B cell (primary cell): ENCODE measurements around the gene B9D2. TPM values are rescaled to one million over a fixed set of nuclear protein-coding genes. Genes with fewer than 3 reads are reported as not detected.

Experiments used
- ATAC-seq: fragments of 200-7000 bp; cut with Tn5 transposase; one replicate; pipeline ENCODE4 v1.10.0; 2021; ENCODE audit warnings: low read depth, mild to moderate bottlenecking, moderate number of reproducible peaks, moderate library complexity
- CTCF ChIA-PET: fragments of 350-600 bp; sonication (Branson Sonifier 250); formaldehyde crosslinking; loops from one replicate; lab custom pipeline; 2021; ENCODE audit warnings: antibody characterized with exemption, inconsistent platforms; lab: Charles Lee
- POLR2A ChIA-PET: fragments of 350-600 bp; sonication (Branson Sonifier 250); formaldehyde crosslinking; loops from one replicate; lab custom pipeline; 2021; ENCODE audit warnings: antibody characterized with exemption; lab: Charles Lee
- DNase-seq: peaks from one replicate; pipeline ENCODE4 v3.0.0; 2013
- H2AFZ ChIP-seq: 2 replicates; pipeline ENCODE4 v1.6.1; 2012; ENCODE audit warnings: mild to moderate bottlenecking, low read depth, low read length; ENCODE audit not compliant: insufficient read depth, poor library complexity, severe bottlenecking
- H3K27ac ChIP-seq, 2 donors: 1 replicate in 1 of 2; 2 replicates in 1 of 2; pipeline ENCODE4 v1.5.1; 2012 to 2013; ENCODE audit warnings: low read length in 2 of 2, mild to moderate bottlenecking in 2 of 2, moderate library complexity in 1 of 2
- H3K27me3 ChIP-seq, 4 experiments: fragments of 200-600 bp in 1 of 4; sonication (generic) in 1 of 4; replicated peaks in 1 of 4; 1 replicate in 2 of 4; 2 replicates in 2 of 4; pipeline versions ENCODE4 v1.6.1 to v1.7.0; 2013 to 2016; ENCODE audit warnings: low read length in 3 of 4, mild to moderate bottlenecking in 2 of 4, mixed read lengths in 1 of 4, moderate library complexity in 1 of 4; ENCODE audit not compliant: insufficient read depth in 4 of 4, control insufficient read depth in 3 of 4; ENCODE audit errors: control extremely low read depth in 1 of 4
- H3K36me3 ChIP-seq, 2 experiments: replicated peaks in 1 of 2; 1 replicate in 1 of 2; 2 replicates in 1 of 2; pipeline versions ENCODE4 v1.6.1 to v1.7.1; 2013; ENCODE audit warnings: low read length in 1 of 2; ENCODE audit not compliant: insufficient read depth in 2 of 2, control insufficient read depth in 1 of 2; ENCODE audit errors: control extremely low read depth in 1 of 2, extremely low read depth in 1 of 2
- H3K4me1 ChIP-seq, 2 donors: fragments of 200-600 bp in 1 of 2; sonication (generic) in 1 of 2; 1 replicate in 1 of 2; 2 replicates in 1 of 2; pipeline versions ENCODE4 v1.5.1 to v1.6.1; 2013 to 2017; ENCODE audit warnings: low read length in 2 of 2; ENCODE audit not compliant: control insufficient read depth in 2 of 2, insufficient read depth in 2 of 2
- H3K4me2 ChIP-seq: replicated peaks from 2 replicates; pipeline ENCODE3; 2012; ENCODE audit warnings: mild to moderate bottlenecking, low read depth, low read length; ENCODE audit not compliant: poor library complexity, severe bottlenecking
- H3K4me3 ChIP-seq, 5 experiments: fragments of 200-600 bp in 1 of 5; sonication (generic) in 1 of 5; 1 replicate in 3 of 5; 2 replicates in 2 of 5; pipeline versions ENCODE4 v1.5.1 to v1.7.0; 2011 to 2016; ENCODE audit warnings: low read length in 4 of 5, mild to moderate bottlenecking in 4 of 5, low read depth in 2 of 5, control low read depth in 1 of 5, moderate library complexity in 1 of 5; ENCODE audit not compliant: insufficient read depth in 1 of 5; ENCODE audit errors: control extremely low read depth in 1 of 5, extremely low read depth in 1 of 5
- H3K79me2 ChIP-seq: fragments of 200-600 bp; sonication (generic); one replicate; pipeline ENCODE4 v1.6.0; 2016; ENCODE audit warnings: low read length; ENCODE audit not compliant: control insufficient read depth, insufficient read depth
- H3K9ac ChIP-seq: fragments of 200-600 bp; sonication (generic); 2 replicates; pipeline ENCODE4 v1.6.1; 2017; ENCODE audit warnings: mild to moderate bottlenecking, low read length, moderate library complexity
- H3K9me3 ChIP-seq, 3 donors: one replicate each; pipeline versions ENCODE4 v1.6.1 to v1.7.1; 2013; ENCODE audit warnings: low read length in 2 of 3; ENCODE audit not compliant: control insufficient read depth in 2 of 3, insufficient read depth in 1 of 3; ENCODE audit errors: control extremely low read depth in 1 of 3
- H4K20me1 ChIP-seq: 2 replicates; pipeline ENCODE4 v1.6.0; 2012; ENCODE audit warnings: mild to moderate bottlenecking, low read length; ENCODE audit not compliant: insufficient read depth, control insufficient read depth, poor library complexity, severe bottlenecking
- H3K27ac Mint-ChIP-seq: one replicate; pipeline ENCODE4 v1.8.0; 2021; ENCODE audit warnings: mixed read lengths
- H3K27me3 Mint-ChIP-seq: one replicate; pipeline ENCODE4 v1.8.0; 2021; ENCODE audit warnings: mixed read lengths
- H3K4me1 Mint-ChIP-seq: one replicate; pipeline ENCODE4 v1.8.0; 2021; ENCODE audit warnings: mixed read lengths
- H3K4me3 Mint-ChIP-seq: one replicate; pipeline ENCODE4 v1.8.0; 2021; ENCODE audit warnings: mixed read lengths
- H3K9me3 Mint-ChIP-seq: one replicate; pipeline ENCODE4 v1.8.0; 2022; ENCODE audit warnings: mixed read lengths; ENCODE audit not compliant: insufficient read depth
- CTCF ChIP-seq: fragments of 200-600 bp; IDR thresholded peaks from one replicate; pipeline ENCODE4 v1.8.0; 2022; ENCODE audit warnings: antibody characterized with exemption, mild to moderate bottlenecking
- EZH2 ChIP-seq: IDR thresholded peaks from 2 replicates; pipeline ENCODE4 v1.6.1; 2012; ENCODE audit warnings: borderline replicate concordance, low read depth, mild to moderate bottlenecking, moderate library complexity, low read length; ENCODE audit not compliant: insufficient read depth, poor library complexity, severe bottlenecking
- WGBS: methylation state at CpG from one replicate; pipeline ENCODE4 v1.1.5; 2013; ENCODE audit warnings: missing lambda C conversion rate; ENCODE audit not compliant: insufficient coverage; 5-methylcytosine and 5-hydroxymethylcytosine counted together
- intact Hi-C: fragments of 100-400 bp; cut with micrococcal nuclease; formaldehyde crosslinking; loops from one replicate; pipeline ENCODE4 v1.10.0; 2022
- polyA minus RNA-seq: library from RNA; depleted of rRNA, polyadenylated mRNA; stranded (reverse); fragments of >200 nt; gene quantifications from 2 replicates; pipeline ENCODE4 v1.2.3, GENCODE V29; 2012
- polyA plus RNA-seq: library from polyadenylated mRNA; depleted of rRNA; stranded (reverse); fragments of >200 nt; gene quantifications from 2 replicates; pipeline ENCODE4 v1.2.3, GENCODE V29; 2012
- total RNA-seq, 2 donors: library from RNA; stranded (reverse); fragments of 120-200 nt in 1 of 2; gene quantifications; 1 replicate in 1 of 2; 2 replicates in 1 of 2; pipeline versions ENCODE4 v1.2.3 to v1.2.4, GENCODE V29; 2013 to 2022

Gene B9D2
- total RNA-seq (17.5 and 17.8 TPM in 2 replicates), polyA plus RNA-seq (9.9 and 19.4 TPM in 2 replicates), polyA minus RNA-seq (5.7 and 16.3 TPM in 2 replicates)
- 4.9 TPM for total RNA-seq (2013)

GRCh38 chr19:41363753-41364523 lies at the start of gene B9D2:
Gene B9D2 (minus strand): TSS chr19:41364149. CDS start chr19:41363519, 630 bp downstream.
- Histone ChIP-seq H3K4me2 (peak within 1 kb of the TSS; percentile 85), H3K9me3 (no peaks in the 10 kb centered on the region), H3K27ac (peak within 1 kb of the TSS; percentile 99 to 100), H3K27me3 (no peaks in the 10 kb centered on the region), H3K79me2 (peaks cover 47% of the 10 kb centered on the region), H4K20me1 (no peaks in the 10 kb centered on the region), H3K36me3 (peaks cover 0 to 3% of the 10 kb centered on the region in 2 experiments), H3K4me3 (peak within 1 kb of the TSS; percentile 75 to 97 (median 86)), H3K4me1 (peaks cover 12 to 24% of the 10 kb centered on the region in 2 donors), H2AFZ (peak within 1 kb of the TSS; percentile 82), H3K9ac (peak within 1 kb of the TSS; percentile 94)
- H3K9me3 Mint-ChIP-seq, result no peaks in the 10 kb centered on the region
- intact Hi-C loops, result loop anchor here (1.0 to 2.0 kb wide), 3 partner anchors 10 to 213 kb away; partner anchors contain the start of genes BCKDHA, CEACAM21 and EXOSC5
- POLR2A ChIA-PET, result interaction anchor here (0.6 to 2.6 kb wide), 14 partner anchors 9 to 934 kb away, joined by 3 to 32 read pairs (median 4); partner anchors contain the start of genes CCDC97, DMAC2, EGLN2 and HNRNPUL1
- H3K4me1 Mint-ChIP-seq, result peaks cover 27% of the 10 kb centered on the region
- H3K4me3 Mint-ChIP-seq, result peak within 1 kb of the TSS; percentile 95
- no peaks in the 10 kb centered on the region for H3K27me3 Mint-ChIP-seq
- WGBS, result under 1% methylated on average over 51 of the region's 56 CpGs
- TF ChIP-seq EZH2 (no peak), CTCF (no peak)
- peak; percentile 99 for DNase-seq
- CTCF ChIA-PET, result interaction anchor here (0.6 to 4.7 kb wide), 13 partner anchors 11 to 208 kb away, joined by 3 to 64 read pairs (median 6); partner anchors contain the start of genes DMAC2, HNRNPUL1 and TGFB1
- ATAC-seq, result peak; percentile 92
- peak within 1 kb of the TSS; percentile 100 for H3K27ac Mint-ChIP-seq

- CTCF ChIA-PET, result interaction anchor here (0.7 kb wide), 1 partner anchor 28 kb away, joined by 3 read pairs; no protein-coding TSS in a partner anchor
- no peak overlapping the region for H3K4me3 Mint-ChIP-seq
- TF ChIP-seq EZH2, result no peak
- no peak for TF ChIP-seq CTCF
These were observed 49.0 kb upstream of the B9D2 start for GRCh38 chr19:41412953-41413352.

More at GRCh38 chr19:41412953-41413352, 49.0 kb upstream of the B9D2 start:
- DNase-seq (no peak), ATAC-seq (no peak)
- H3K9me3 Mint-ChIP-seq, result no peaks in the 10 kb centered on the region
- Histone ChIP-seq H3K4me2 (no peak overlapping the region), H3K36me3 (peaks cover 0 to 43% of the 10 kb centered on the region in 2 experiments), H3K9ac (no peak overlapping the region), H3K9me3 (no peaks in the 10 kb centered on the region), H3K79me2 (peaks cover 26% of the 10 kb centered on the region), H3K27ac (no peak overlapping the region), H3K4me3 (no peak overlapping the region), H3K4me1 (peaks cover 6 to 9% of the 10 kb centered on the region in 2 donors), H4K20me1 (no peaks in the 10 kb centered on the region), H3K27me3 (no peaks in the 10 kb centered on the region), H2AFZ (no peak overlapping the region)
- H3K27ac Mint-ChIP-seq, result no peak overlapping the region
- 97% methylated on average over 4 of the region's 5 CpGs for WGBS
- POLR2A ChIA-PET, result no interaction called here
- no peaks in the 10 kb centered on the region for H3K27me3 Mint-ChIP-seq
- peaks cover 10% of the 10 kb centered on the region for H3K4me1 Mint-ChIP-seq
- intact Hi-C loops, result no loop called here
